Memory B cell (primary cell): ENCODE data around the gene PAAF1.
"Not testable (repeated sequence)": the region's sequence is repeated elsewhere in the genome, so short reads cannot be mapped to it uniquely, and the experiment has no call there.

Source experiments
- ATAC-seq: fragments of 150-1000 bp; cut with Tn5 transposase; 2 replicates; pipeline ENCODE4 v1.10.0; 2021; ENCODE audit warnings: low read depth, mild to moderate bottlenecking, moderate library complexity
- DNase-seq, 2 donors: peaks; one replicate each; pipeline ENCODE4 v3.0.0; 2022; ENCODE audit warnings: low spot score in 2 of 2
- H3K27ac Mint-ChIP-seq: one replicate; pipeline ENCODE4 v1.8.0; 2022; ENCODE audit warnings: mild to moderate bottlenecking, moderate library complexity, mixed read lengths
- H3K27me3 Mint-ChIP-seq: one replicate; pipeline ENCODE4 v1.8.0; 2022; ENCODE audit warnings: mixed read lengths
- H3K36me3 Mint-ChIP-seq: one replicate; pipeline ENCODE4 v1.8.0; 2022; ENCODE audit warnings: mild to moderate bottlenecking, mixed read lengths
- H3K4me1 Mint-ChIP-seq: one replicate; pipeline ENCODE4 v1.8.0; 2022; ENCODE audit warnings: mixed read lengths
- H3K4me3 Mint-ChIP-seq: one replicate; pipeline ENCODE4 v1.8.0; 2022; ENCODE audit warnings: mild to moderate bottlenecking, moderate library complexity, mixed read lengths
- H3K9me3 Mint-ChIP-seq: one replicate; pipeline ENCODE4 v1.8.0; 2022; ENCODE audit warnings: mixed read lengths

PAAF1 gene

DNA sequence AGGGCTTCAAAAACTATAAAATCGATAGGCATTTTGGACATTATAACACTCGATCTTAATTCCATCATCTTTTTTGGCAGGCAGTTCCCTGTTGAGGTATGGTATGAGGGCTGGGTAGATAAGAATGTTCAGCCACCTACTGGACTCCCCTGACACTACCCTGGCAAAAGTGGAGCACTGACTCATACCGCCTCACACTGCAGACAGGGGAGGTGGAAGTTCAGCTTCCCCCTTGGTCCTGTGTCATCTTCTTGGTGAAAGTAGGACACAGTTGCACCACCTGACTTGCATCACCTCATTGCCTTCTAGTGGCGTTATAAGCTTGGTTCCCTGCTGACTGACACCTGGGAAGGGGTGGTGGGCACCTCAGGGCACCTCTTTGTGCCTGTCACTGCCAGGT lies 30.4 kb downstream of the PAAF1 start:
- no peak overlapping the region for H3K27ac Mint-ChIP-seq
- peaks cover 19% of the 10 kb centered on the region for H3K36me3 Mint-ChIP-seq
- no peak overlapping the region for H3K4me3 Mint-ChIP-seq
- no peak for DNase-seq
- ATAC-seq = no peak
- no peaks in the 10 kb centered on the region for H3K27me3 Mint-ChIP-seq
- no peaks in the 10 kb centered on the region for H3K4me1 Mint-ChIP-seq
- H3K9me3 Mint-ChIP-seq = no peaks in the 10 kb centered on the region

DNA sequence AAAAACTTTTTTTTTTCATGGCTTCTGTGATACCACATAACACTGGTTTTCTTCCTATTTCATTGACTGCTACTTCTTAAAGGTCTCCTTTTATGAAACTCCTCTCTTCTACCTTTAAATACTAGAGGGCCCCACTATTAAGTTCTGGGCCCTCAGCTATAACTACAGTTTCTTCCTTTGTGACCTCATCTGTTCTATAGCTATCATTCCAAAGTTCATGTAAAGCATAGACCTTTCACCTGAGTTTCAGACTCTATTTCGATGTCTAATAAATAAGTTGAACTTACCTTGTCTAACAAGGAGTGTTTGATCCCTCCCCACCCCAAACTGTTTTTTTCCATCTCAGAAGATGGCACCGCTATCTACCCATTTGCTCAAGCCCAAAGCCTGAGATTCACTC lies 35.2 kb downstream of the PAAF1 start:
- Mint-ChIP-seq H3K27me3 (no peaks in the 10 kb centered on the region), H3K4me3 (no peak overlapping the region), H3K9me3 (no peaks in the 10 kb centered on the region), H3K36me3 (peaks cover 33% of the 10 kb centered on the region), H3K27ac (no peak overlapping the region), H3K4me1 (no peaks in the 10 kb centered on the region)
- no peak for ATAC-seq
- no peak for DNase-seq

DNA sequence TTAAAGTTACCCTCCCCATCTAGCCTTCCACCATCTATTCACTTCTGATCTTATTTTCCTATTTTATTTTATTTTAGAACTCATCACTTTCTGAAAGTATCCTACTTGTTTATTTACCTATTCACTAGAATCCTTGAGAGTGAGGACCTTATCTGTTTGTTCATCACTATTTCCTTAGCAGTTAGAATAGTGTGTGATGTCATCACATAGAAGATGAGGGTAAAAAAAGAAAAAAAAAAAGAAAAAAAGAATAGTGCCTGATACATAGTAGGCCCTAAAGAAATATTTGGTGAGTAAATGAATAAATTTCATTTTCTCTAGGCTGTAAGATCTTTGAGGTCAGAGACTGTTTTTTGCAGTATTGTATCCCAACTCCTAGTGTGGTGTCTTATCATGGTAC lies 36.7 kb downstream of the PAAF1 start:
- ATAC-seq = no peak
- Mint-ChIP-seq H3K27me3 (no peaks in the 10 kb centered on the region), H3K4me3 (no peak overlapping the region), H3K36me3 (peaks cover 34% of the 10 kb centered on the region), H3K27ac (no peak overlapping the region), H3K4me1 (no peaks in the 10 kb centered on the region), H3K9me3 (no peaks in the 10 kb centered on the region)
- no peak for DNase-seq

DNA sequence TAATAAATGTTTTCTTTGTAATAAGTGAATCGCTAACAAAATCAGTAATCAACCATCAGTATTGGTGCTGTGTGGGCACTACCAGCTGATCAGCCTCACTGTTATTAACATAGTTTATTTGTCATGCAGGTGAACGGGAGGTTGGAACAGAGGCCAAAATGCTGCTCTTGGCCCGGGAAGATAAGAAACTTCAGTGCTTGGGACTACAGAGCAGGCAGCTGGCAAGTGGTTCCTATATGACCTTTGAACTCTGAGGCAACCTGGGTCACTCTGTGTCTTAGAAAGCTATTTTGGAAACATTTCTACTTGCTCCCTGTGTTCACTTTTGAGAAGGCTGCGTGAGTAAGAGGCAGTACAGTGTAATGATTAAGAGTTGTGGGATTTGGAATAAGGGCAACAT lies 37.5 kb downstream of the PAAF1 start:
- peaks cover 38% of the 10 kb centered on the region for H3K36me3 Mint-ChIP-seq
- no peaks in the 10 kb centered on the region for H3K4me1 Mint-ChIP-seq
- no peaks in the 10 kb centered on the region for H3K27me3 Mint-ChIP-seq
- no peaks in the 10 kb centered on the region for H3K9me3 Mint-ChIP-seq
- ATAC-seq = no peak
- H3K4me3 Mint-ChIP-seq = no peak overlapping the region
- DNase-seq = no peak
- no peak overlapping the region for H3K27ac Mint-ChIP-seq

DNA sequence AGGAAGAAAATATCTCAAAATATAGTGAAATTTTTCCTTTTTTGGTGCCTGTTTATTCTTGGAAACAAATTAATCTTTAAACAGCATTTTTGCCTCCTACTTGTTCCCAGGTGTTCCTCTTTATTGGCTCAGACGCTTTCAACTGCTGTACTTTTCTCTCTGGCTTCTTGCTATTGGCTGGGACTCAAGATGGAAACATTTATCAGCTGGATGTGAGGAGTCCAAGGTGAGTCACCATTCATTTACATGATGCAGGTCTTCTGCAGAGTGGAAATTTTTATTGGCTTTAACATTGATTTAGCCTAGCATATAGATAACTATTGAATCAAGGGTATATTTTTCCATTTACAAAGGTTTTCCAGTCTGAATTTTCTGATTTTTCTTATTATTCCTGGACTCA lies 39.6 kb downstream of the PAAF1 start:
- Mint-ChIP-seq H3K9me3 (no peaks in the 10 kb centered on the region), H3K36me3 (peaks cover 34% of the 10 kb centered on the region), H3K27ac (no peak overlapping the region), H3K27me3 (no peaks in the 10 kb centered on the region), H3K4me3 (no peak overlapping the region), H3K4me1 (no peaks in the 10 kb centered on the region)
- ATAC-seq = no peak
- no peak for DNase-seq

DNA sequence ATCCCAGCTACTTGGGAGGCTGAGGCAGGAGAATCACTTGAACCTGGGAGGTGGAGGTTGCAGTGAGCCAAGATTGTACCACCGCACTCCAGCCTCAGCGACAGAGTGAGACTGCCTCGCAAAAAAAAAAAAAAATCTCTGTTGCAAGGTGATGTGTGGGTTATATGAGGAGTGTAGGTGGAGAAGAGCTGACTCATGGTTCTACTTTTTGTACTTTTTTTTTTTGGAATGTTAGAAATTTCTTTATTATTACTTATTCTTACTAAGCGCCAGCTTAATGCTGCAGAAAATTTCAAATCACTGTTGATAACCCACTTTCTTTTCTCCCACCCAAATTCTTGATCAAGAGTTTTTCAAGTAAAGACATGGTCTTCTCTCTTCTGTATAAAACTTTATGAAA lies 44.4 kb downstream of the PAAF1 start:
- Mint-ChIP-seq H3K36me3 (peaks cover 25% of the 10 kb centered on the region), H3K4me3 (no peak overlapping the region), H3K4me1 (no peaks in the 10 kb centered on the region), H3K9me3 (no peaks in the 10 kb centered on the region), H3K27me3 (no peaks in the 10 kb centered on the region), H3K27ac (no peak overlapping the region)
- ATAC-seq (no peak), DNase-seq (no peak)

DNA sequence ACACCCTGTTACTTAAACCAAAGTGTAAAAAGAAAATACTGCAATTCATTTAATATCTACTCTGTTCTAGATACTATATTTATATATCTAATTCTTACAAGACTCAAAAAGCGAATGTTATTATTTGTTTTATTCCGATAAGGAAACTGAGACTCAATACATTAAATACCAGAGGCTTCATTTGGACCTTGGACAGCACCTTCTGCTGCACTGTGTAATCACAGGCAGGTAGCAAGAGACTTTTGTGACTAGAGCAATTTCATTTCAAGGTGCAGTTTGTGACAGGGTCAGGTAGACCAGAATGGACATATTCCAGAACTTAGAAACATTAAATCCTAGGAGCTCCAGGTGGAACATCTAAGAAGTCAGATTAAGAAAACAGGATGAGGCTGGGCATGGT lies 52.6 kb downstream of the PAAF1 start:
- DNase-seq (no peak), ATAC-seq (no peak)
- peaks cover 27% of the 10 kb centered on the region for H3K36me3 Mint-ChIP-seq
- no peaks in the 10 kb centered on the region for H3K27me3 Mint-ChIP-seq
- H3K27ac Mint-ChIP-seq = no peak overlapping the region
- H3K4me1 Mint-ChIP-seq = no peaks in the 10 kb centered on the region
- H3K4me3 Mint-ChIP-seq = no peak overlapping the region
- H3K9me3 Mint-ChIP-seq = no peaks in the 10 kb centered on the region

DNA sequence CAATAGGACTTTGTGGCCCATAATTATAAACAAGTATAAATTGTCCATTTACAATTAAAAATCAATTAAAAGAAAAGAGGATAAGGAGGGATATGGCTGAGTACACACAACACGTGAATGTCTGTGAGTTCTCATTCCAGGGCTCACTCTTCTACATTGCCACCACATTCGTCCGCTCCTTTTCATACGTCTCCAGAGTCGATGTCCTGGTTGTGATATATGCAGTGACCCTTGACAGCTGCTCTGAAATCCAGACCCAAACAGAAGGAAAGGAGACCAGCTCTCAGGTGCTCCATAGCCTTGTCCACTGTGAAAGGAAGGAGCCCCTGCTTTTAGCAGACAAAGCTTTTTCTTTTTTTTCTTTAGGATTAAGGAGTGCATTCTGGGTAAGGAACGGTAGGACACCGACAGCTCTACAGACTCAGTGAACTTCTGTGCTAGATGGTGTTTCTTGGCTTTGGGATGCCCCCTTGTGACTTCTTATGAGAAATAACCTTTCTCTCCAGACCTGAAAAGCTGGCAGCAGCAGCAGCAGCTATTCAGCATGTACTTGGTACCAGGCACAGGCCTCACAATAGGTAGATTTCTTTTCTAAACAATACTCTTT lies 54.3 kb downstream of the PAAF1 start:
- Mint-ChIP-seq H3K27ac (no peak overlapping the region), H3K36me3 (peaks cover 27% of the 10 kb centered on the region), H3K4me3 (no peak overlapping the region), H3K4me1 (no peaks in the 10 kb centered on the region), H3K9me3 (no peaks in the 10 kb centered on the region), H3K27me3 (no peaks in the 10 kb centered on the region)
- ATAC-seq = no peak
- no peak for DNase-seq

DNA sequence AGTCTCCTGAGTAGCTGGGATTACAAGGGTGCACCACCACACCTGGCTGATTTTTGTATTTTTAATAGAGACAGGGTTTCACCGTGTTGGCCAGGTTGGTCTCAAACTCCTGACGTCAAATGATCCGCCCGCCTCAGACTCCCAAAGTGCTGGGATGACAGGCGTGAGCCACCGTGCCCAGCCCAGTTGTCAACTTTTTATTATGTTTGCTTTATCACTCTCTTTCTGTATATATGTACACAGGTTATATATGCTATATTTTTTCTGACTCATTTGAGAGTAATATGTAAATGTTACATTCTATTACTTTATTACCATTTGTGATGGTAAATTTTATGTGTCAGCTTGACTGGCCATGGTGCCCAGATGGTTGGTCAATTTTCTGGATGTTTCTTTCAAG lies 55.2 kb downstream of the PAAF1 start:
- no peak overlapping the region for H3K27ac Mint-ChIP-seq
- H3K4me1 Mint-ChIP-seq = no peaks in the 10 kb centered on the region
- H3K36me3 Mint-ChIP-seq = peaks cover 25% of the 10 kb centered on the region
- H3K9me3 Mint-ChIP-seq = no peaks in the 10 kb centered on the region
- ATAC-seq = no peak
- no peak for DNase-seq
- H3K4me3 Mint-ChIP-seq = no peak overlapping the region
- no peaks in the 10 kb centered on the region for H3K27me3 Mint-ChIP-seq

DNA sequence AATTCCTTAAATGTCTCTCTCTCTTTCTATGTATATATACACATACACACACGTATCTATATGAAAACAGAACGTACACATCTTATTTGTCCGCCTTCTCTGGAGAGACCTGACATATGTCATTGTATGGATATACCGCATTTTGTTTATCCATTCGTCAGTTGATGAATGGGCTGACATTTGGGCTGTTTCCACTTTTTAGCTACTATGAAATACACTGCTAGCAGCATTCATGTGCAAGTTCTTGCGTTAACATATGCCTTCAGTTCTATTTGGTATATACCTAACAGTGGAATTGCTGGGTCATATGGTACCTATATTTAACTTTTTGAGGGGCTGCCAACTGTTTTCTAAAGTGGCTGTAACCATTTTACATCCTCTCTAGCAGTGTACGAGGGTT lies 56.0 kb downstream of the PAAF1 start:
- H3K27me3 Mint-ChIP-seq = no peaks in the 10 kb centered on the region
- no peak overlapping the region for H3K27ac Mint-ChIP-seq
- peaks cover 19% of the 10 kb centered on the region for H3K36me3 Mint-ChIP-seq
- no peaks in the 10 kb centered on the region for H3K4me1 Mint-ChIP-seq
- ATAC-seq (no peak), DNase-seq (no peak)
- H3K4me3 Mint-ChIP-seq = no peak overlapping the region
- H3K9me3 Mint-ChIP-seq = no peaks in the 10 kb centered on the region

DNA sequence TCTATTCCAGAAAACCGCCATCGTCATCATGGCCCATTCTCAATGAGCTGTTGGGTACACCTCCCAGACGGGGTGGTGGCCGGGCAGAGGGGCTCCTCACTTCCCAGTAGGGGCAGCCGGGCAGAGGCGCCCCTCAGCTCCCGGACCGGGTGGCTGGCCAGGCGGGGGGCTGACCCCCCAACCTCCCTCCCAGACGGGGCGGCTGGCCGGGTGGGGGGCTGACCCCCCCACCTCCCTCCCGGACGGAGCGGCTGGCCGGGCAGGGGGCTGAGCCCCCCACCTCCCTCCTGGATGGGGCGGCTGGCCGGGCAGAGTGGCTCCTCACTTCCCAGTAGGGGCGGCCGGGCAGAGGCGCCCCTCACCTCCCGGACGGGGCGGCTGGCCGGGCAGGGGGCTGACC lies 59.2 kb downstream of the PAAF1 start:
- not testable (repeated sequence) for H3K4me3 Mint-ChIP-seq, H3K27me3 Mint-ChIP-seq, H3K4me1 Mint-ChIP-seq, ATAC-seq, DNase-seq, H3K9me3 Mint-ChIP-seq, H3K27ac Mint-ChIP-seq
- H3K36me3 Mint-ChIP-seq = peaks cover 14% of the 10 kb centered on the region

DNA sequence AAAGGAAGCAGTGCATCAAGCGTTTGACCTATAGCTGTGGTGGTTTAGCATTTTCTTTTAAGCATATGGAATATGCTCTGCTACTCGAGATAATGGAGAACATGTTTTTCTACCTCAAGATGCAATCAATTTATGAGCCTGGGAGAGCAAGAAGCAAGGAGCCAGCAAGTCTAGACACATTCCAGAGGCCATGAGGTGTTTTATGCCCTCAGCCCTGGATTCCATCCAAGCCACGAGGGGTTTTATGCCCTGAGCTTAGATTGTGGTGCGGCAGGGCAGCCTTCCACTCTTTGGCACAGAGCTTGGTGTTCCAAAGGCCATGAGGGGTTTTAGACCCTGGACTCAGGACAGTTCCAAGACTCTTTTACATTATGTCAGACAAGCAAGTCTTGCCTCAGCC lies 62.3 kb downstream of the PAAF1 start:
- no peak for ATAC-seq
- Mint-ChIP-seq H3K27me3 (no peaks in the 10 kb centered on the region), H3K9me3 (peaks cover 9% of the 10 kb centered on the region), H3K36me3 (peaks cover 15% of the 10 kb centered on the region), H3K27ac (no peak overlapping the region), H3K4me1 (no peaks in the 10 kb centered on the region), H3K4me3 (no peak overlapping the region)
- DNase-seq = no peak

DNA sequence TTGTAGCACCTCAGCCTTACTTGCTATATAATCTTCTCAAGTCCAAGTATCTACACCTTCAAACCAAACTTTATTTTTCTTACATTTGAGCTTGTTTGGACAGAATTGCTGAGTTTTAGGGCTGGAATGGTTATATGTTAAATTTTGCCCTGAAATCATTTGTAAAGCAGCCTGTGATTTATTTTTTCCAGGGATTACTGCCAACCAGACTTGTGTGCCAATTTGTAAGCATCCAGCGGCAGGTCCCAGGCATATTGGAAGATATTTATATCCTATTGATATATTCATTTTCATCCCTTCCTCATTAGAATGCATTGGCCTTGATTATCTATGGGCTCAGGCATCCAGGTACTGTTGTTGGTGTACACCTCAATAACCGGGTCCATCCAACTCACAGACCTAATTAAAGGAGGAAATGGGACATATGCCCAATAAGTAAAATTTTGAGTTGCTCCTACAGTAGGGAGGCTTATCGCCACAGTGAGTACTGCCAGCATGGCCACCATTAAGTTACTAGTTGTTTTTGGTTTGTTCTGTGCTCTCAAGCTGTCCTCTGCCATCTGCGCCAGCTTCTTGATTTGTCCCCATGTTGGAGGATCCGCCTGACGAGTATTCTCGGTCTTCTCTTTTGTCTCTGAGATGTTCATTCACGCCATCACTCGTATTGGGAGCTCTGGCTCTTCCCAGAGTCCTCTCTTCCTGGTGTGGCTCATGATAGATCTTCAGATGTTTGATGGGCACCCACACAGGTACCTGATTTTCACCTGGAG lies 64.2 kb downstream of the PAAF1 start:
- Mint-ChIP-seq H3K27me3 (no peaks in the 10 kb centered on the region), H3K4me1 (no peaks in the 10 kb centered on the region), H3K9me3 (peaks cover 9% of the 10 kb centered on the region), H3K27ac (no peak overlapping the region), H3K36me3 (peaks cover 12% of the 10 kb centered on the region), H3K4me3 (no peak overlapping the region)
- no peak for ATAC-seq
- no peak for DNase-seq

DNA sequence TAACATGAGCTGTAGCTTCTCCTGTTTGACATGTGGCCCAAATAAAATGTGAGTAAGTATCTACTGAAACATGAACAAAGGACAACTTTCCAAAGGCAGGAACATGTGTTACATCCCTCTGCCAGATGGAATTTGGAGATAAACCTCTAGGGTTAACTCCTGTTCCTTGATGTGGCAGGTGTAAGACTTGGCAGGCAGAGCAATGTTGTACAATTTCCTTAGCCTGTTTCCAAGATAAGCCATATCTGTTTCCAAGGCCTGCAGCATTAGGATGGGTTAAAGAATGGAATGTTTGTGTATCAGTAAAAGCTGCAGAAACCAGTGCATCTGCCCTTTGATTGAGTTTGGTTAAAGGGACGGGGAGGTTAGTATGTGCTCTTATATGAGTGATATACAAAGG lies 65.2 kb downstream of the PAAF1 start:
- Mint-ChIP-seq H3K9me3 (peaks cover 9% of the 10 kb centered on the region), H3K27me3 (no peaks in the 10 kb centered on the region), H3K4me3 (no peak overlapping the region), H3K27ac (no peak overlapping the region), H3K36me3 (peaks cover 12% of the 10 kb centered on the region), H3K4me1 (no peaks in the 10 kb centered on the region)
- no peak for ATAC-seq
- DNase-seq = no peak

DNA sequence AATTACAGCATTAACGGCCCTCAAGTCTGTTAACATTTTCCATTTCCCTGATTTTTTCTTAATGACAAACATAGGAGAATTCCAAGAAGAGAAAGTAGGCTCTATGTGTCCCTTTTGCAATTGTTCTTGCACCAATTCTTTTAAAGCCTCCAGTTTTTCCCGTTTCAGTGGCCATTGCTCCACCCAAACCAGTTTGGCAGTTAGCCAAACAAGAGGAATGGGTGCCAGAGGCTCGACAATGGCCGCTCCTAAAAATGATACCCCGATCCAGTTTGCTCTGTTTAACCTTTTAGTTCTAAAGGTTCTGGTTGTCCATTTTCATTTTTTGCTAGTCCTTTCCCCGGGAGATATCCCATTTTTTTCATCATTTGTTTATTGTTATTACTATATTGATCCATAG lies 67.3 kb downstream of the PAAF1 start:
- ATAC-seq = no peak

More for the DNA sequence above, 67.3 kb downstream of the PAAF1 start:
- Mint-ChIP-seq H3K4me3 (no peak overlapping the region), H3K27me3 (no peaks in the 10 kb centered on the region), H3K27ac (no peak overlapping the region), H3K4me1 (no peaks in the 10 kb centered on the region), H3K9me3 (peaks cover 5% of the 10 kb centered on the region), H3K36me3 (peaks cover 7% of the 10 kb centered on the region)
- no peak for DNase-seq
